Keratinocyte (primary cell): ENCODE results near the gene OBSCN. TPM values are rescaled to one million over a fixed set of nuclear protein-coding genes. Genes with fewer than 3 reads are reported as not detected.

Source experiments
- DNase-seq: peaks from one replicate; pipeline ENCODE4 v3.0.0-alpha.2; 2011; ENCODE audit warnings: low read depth, missing footprints, low spot score
- FAIRE-seq: peaks from 2 replicates; lab custom pipeline; 2011; peaks lifted over from hg19 to GRCh38; lab: Jason Lieb, UNC
- H2AFZ ChIP-seq: 2 replicates; pipeline ENCODE4 v1.6.0; 2012; ENCODE audit warnings: low read length, control low read depth, inconsistent platforms; ENCODE audit not compliant: control insufficient read depth
- H3K27ac ChIP-seq: 2 replicates; pipeline ENCODE4 v1.5.1; 2011; ENCODE audit warnings: low read length; ENCODE audit not compliant: control insufficient read depth, insufficient read depth
- H3K27me3 ChIP-seq: 3 replicates; pipeline ENCODE4 v1.6.0; 2011; ENCODE audit warnings: low read length; ENCODE audit not compliant: control insufficient read depth, insufficient read depth; ENCODE audit errors: extremely low read depth
- H3K36me3 ChIP-seq, 2 experiments: 2 replicates in 1 of 2; 3 replicates in 1 of 2; pipeline ENCODE4 v1.5.1; 2011; ENCODE audit warnings: low read length in 2 of 2, mild to moderate bottlenecking in 1 of 2; ENCODE audit not compliant: control insufficient read depth in 2 of 2, insufficient read depth in 2 of 2; ENCODE audit errors: extremely low read depth in 1 of 2
- H3K4me1 ChIP-seq: 3 replicates; pipeline ENCODE4 v1.5.1; 2011; ENCODE audit warnings: low read length; ENCODE audit not compliant: control insufficient read depth, insufficient read depth; ENCODE audit errors: extremely low read depth
- H3K4me2 ChIP-seq: 3 replicates; pipeline ENCODE4 v1.6.0; 2011; ENCODE audit warnings: low read depth, low read length; ENCODE audit not compliant: control insufficient read depth, insufficient read depth; ENCODE audit errors: extremely low read depth
- H3K4me3 ChIP-seq, 3 experiments: fragments of 200-600 bp in 1 of 3; sonication (generic) in 1 of 3; 2 replicates in 2 of 3; 3 replicates in 1 of 3; pipeline ENCODE4 v1.5.1; 2011 to 2016; ENCODE audit warnings: low read length in 3 of 3, mild to moderate bottlenecking in 3 of 3, control low read depth in 2 of 3, inconsistent platforms in 1 of 3, low read depth in 1 of 3, mixed read lengths in 1 of 3, mixed run types in 1 of 3, moderate library complexity in 1 of 3; ENCODE audit not compliant: control insufficient read depth in 2 of 3, insufficient read depth in 2 of 3; ENCODE audit errors: extremely low read depth in 1 of 3
- H3K79me2 ChIP-seq: 2 replicates; pipeline ENCODE4 v1.6.0; 2012; ENCODE audit warnings: low read length; ENCODE audit not compliant: control insufficient read depth, insufficient read depth
- H3K9ac ChIP-seq: 3 replicates; pipeline ENCODE4 v1.6.0; 2011; ENCODE audit warnings: low read length; ENCODE audit not compliant: control insufficient read depth, insufficient read depth; ENCODE audit errors: extremely low read depth
- H3K9me1 ChIP-seq: 3 replicates; pipeline ENCODE4 v1.6.0; 2011; ENCODE audit warnings: low read length; ENCODE audit not compliant: control insufficient read depth, insufficient read depth; ENCODE audit errors: extremely low read depth
- H3K9me3 ChIP-seq: 2 replicates; pipeline ENCODE4 v1.5.1; 2012; ENCODE audit warnings: low read depth, low read length; ENCODE audit not compliant: control insufficient read depth
- H4K20me1 ChIP-seq: 3 replicates; pipeline ENCODE4 v1.6.0; 2011; ENCODE audit warnings: low read length; ENCODE audit not compliant: control insufficient read depth, insufficient read depth; ENCODE audit errors: extremely low read depth
- EZH2 ChIP-seq: IDR thresholded peaks from one replicate; pipeline ENCODE4 v1.6.1; 2012; ENCODE audit warnings: inconsistent platforms, mild to moderate bottlenecking, low read length, moderate library complexity
- dilution Hi-C: fragments of 300-500 bp; cut with MboI; formaldehyde crosslinking; loops from one replicate; pipeline ENCODE4 v1.7.0; 2020; ENCODE audit warnings: low sequenced_read_pairs; ENCODE audit not compliant: extremely low pct_ligation_motif_present
- polyA plus RNA-seq, 5 experiments: library from polyadenylated mRNA; depleted of rRNA in 3 of 5; stranded (reverse) in 3 of 5; stranded (forward) in 1 of 5; unstranded in 1 of 5; fragments of >200 nt; gene quantifications; 1 replicate in 1 of 5; 2 replicates in 3 of 5; 3 replicates in 1 of 5; pipeline versions ENCODE4 v1.2.1 to v1.2.3, GENCODE V29; 2011 to 2012; ENCODE audit warnings: missing spikeins in 2 of 5, low read depth in 1 of 5, low replicate concordance in 1 of 5
- TF ChIP-seq, protein P1 (sequence below), 3 experiments: IDR thresholded peaks in 1 of 3; conservative IDR thresholded peaks in 1 of 3; optimal IDR thresholded peaks in 1 of 3; 2 replicates in 2 of 3; 3 replicates in 1 of 3; pipeline versions ENCODE3 to v1.5.1; 2011; ENCODE audit warnings: low read length in 3 of 3, mild to moderate bottlenecking in 3 of 3, moderate library complexity in 2 of 3, control low read depth in 1 of 3, inconsistent platforms in 1 of 3; ENCODE audit not compliant: insufficient read depth in 2 of 3; ENCODE audit errors: extremely low read depth in 1 of 3

Gene OBSCN
- polyA plus RNA-seq, 1 donor (not counting 4 experiments of a cell fraction or from before 2014, with no cell fraction given): 1.8 TPM

DNA sequence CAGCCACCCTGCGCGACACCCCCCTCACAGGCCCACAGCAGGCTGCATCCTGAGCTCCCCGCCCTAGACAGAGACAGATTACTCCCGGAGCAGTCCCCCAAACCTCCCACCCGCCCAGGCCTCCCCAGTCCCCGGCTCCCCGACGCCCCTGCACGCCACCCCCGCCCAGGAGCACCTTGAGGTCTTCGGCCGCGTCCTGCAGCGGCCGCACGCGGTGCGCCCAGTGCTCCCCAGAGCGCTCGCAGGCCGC, 198.1 kb downstream of the OBSCN start:
- dilution Hi-C loops: no loop called here
- Histone ChIP-seq H3K79me2 (peaks cover 68% of the 10 kb centered on the region), H3K4me3 (peak overlapping the region; percentile 83 to 93 (median 86)), H3K9ac (peak overlapping the region; percentile 83), H3K9me1 (peaks cover 4% of the 10 kb centered on the region), H3K4me1 (peaks cover 41% of the 10 kb centered on the region), H3K9me3 (no peaks in the 10 kb centered on the region), H3K27ac (peak overlapping the region; percentile 53), H3K36me3 (peaks cover 19 to 28% of the 10 kb centered on the region in 2 experiments), H4K20me1 (peaks cover 31% of the 10 kb centered on the region), H2AFZ (no peak overlapping the region), H3K4me2 (peak overlapping the region; percentile 93), H3K27me3 (no peaks in the 10 kb centered on the region)
- DNase-seq: no peak
- TF ChIP-seq EZH2: no peak
- TF ChIP-seq, protein P1, sequence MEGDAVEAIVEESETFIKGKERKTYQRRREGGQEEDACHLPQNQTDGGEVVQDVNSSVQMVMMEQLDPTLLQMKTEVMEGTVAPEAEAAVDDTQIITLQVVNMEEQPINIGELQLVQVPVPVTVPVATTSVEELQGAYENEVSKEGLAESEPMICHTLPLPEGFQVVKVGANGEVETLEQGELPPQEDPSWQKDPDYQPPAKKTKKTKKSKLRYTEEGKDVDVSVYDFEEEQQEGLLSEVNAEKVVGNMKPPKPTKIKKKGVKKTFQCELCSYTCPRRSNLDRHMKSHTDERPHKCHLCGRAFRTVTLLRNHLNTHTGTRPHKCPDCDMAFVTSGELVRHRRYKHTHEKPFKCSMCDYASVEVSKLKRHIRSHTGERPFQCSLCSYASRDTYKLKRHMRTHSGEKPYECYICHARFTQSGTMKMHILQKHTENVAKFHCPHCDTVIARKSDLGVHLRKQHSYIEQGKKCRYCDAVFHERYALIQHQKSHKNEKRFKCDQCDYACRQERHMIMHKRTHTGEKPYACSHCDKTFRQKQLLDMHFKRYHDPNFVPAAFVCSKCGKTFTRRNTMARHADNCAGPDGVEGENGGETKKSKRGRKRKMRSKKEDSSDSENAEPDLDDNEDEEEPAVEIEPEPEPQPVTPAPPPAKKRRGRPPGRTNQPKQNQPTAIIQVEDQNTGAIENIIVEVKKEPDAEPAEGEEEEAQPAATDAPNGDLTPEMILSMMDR (optimal IDR thresholded peaks at IDR 0.05 in 1 of 3, IDR thresholded peaks at IDR 0.05 in 1 of 3, conservative IDR thresholded peaks at IDR 0.05 in 1 of 3; ENCODE audit: extremely low read depth in 1 of 3, insufficient read depth in 2 of 3, low read length in 3 of 3): no peak
- no peak for FAIRE-seq

DNA sequence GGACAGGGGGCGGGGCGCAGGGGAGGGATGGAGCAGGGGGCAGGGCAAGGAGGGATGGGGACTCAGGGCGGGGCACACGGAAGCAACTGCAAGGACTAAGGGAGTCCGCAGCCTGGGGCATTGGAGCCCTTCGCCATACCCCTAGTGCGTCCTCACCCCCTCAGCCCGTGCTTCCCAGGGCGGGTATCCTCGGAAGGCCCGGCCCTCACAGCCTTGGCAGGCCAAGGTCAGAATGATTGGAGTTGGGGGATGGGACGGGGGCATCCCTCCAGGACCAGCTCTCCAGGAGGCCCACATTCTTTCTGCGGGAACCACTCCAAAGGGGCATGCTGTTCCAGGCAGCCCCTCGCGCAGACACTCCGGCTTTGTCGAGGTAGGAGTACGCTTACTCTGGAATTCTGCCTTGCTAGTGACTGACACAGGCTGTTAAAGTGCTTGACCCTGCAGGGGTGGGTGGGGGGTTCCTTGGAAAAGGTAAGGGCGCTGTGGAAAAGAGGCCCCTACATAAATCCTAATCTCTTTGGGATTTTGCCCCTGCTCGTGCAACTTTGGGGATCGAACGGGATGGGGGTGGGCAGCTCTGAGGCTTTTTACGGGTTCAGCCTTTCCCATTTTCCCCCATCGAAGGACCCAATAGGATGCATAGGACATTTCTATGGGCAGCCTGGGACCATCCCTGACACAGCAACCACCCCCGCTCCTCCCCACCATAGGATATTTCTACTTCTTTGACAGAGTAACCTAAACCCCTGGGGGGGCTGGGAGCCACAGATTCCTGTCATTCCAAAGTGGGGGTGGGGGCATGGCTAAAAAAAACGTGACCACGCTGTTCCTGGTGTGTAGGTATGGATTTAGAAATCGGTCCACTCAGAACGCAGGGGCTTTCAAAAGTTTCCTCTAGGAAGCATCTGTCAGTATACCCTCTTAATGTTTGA, 199.5 kb downstream of the OBSCN start:
- Histone ChIP-seq H3K4me2 (peak overlapping the region; percentile 91), H3K36me3 (peaks cover 17 to 24% of the 10 kb centered on the region in 2 experiments), H3K79me2 (peaks cover 54% of the 10 kb centered on the region), H3K9me3 (no peaks in the 10 kb centered on the region), H3K9me1 (peaks cover 4% of the 10 kb centered on the region), H3K27ac (peak overlapping the region; percentile 47), H2AFZ (peak overlapping the region; percentile 67), H3K9ac (peak overlapping the region; percentile 62), H3K4me3 (peak overlapping the region; percentile 70 to 93 (median 86)), H3K4me1 (peaks cover 38% of the 10 kb centered on the region), H4K20me1 (peaks cover 24% of the 10 kb centered on the region), H3K27me3 (no peaks in the 10 kb centered on the region)
- FAIRE-seq: no peak
- dilution Hi-C loops: no loop called here
- no peak for TF ChIP-seq EZH2
- TF ChIP-seq, protein P1 (optimal IDR thresholded peaks at IDR 0.05 in 1 of 3, IDR thresholded peaks at IDR 0.05 in 1 of 3, conservative IDR thresholded peaks at IDR 0.05 in 1 of 3; ENCODE audit: extremely low read depth in 1 of 3, insufficient read depth in 2 of 3, low read length in 3 of 3): no peak
- DNase-seq: no peak
